Tibial nerve (tissue), 4 donors: ENCODE measurements around the gene GGPS1. TPM values are rescaled to one million over a fixed set of nuclear protein-coding genes. Genes with fewer than 3 reads are reported as not detected.
A peak's percentile ranks its signal among the peaks of the same experiment; 100 is the strongest.

Experiments used
- DNase-seq, 2 donors: peaks; one replicate each; pipeline ENCODE4 v3.0.0-alpha.2; 2019; ENCODE audit warnings: low spot score in 2 of 2
- H3K27ac ChIP-seq, 4 donors: fragments of 200-600 bp; sonication (generic) in 3 of 4; one replicate each; pipeline ENCODE4 v1.5.1; 2017 to 2019; ENCODE audit warnings: mild to moderate bottlenecking in 1 of 4
- H3K27me3 ChIP-seq, 2 donors: fragments of 200-600 bp; sonication (generic) in 1 of 2; one replicate each; pipeline versions ENCODE4 v1.5.1 to v1.6.0; 2017 to 2019
- H3K36me3 ChIP-seq, 3 donors: fragments of 200-600 bp; sonication (generic); one replicate each; pipeline ENCODE4 v1.5.1; 2018 to 2019
- H3K4me1 ChIP-seq, 4 donors: fragments of 200-600 bp; sonication (generic) in 3 of 4; one replicate each; pipeline ENCODE4 v1.5.1; 2017 to 2019
- H3K4me3 ChIP-seq, 4 donors: fragments of 200-600 bp; sonication (generic) in 3 of 4; one replicate each; pipeline ENCODE4 v1.5.1; 2017 to 2019; ENCODE audit warnings: mild to moderate bottlenecking in 1 of 4, moderate library complexity in 1 of 4
- H3K9me3 ChIP-seq, 4 donors: fragments of 200-600 bp; sonication (generic) in 3 of 4; one replicate each; pipeline ENCODE4 v1.5.1; 2017 to 2019
- CTCF ChIP-seq, 5 experiments: fragments of 200-600 bp in 3 of 5; fragments of 450-650 bp in 2 of 5; sonication (generic) in 3 of 5; IDR thresholded peaks; one replicate each; pipeline ENCODE4 v1.5.1; 2016 to 2019; ENCODE audit warnings: antibody characterized with exemption in 5 of 5, mild to moderate bottlenecking in 3 of 5, moderate library complexity in 2 of 5
- EP300 ChIP-seq, 2 donors: sonication (generic); formaldehyde crosslinking; IDR thresholded peaks; one replicate each; pipeline ENCODE4 v1.6.1; 2017; ENCODE audit warnings: antibody characterized with exemption in 2 of 2, mild to moderate bottlenecking in 1 of 2
- POLR2A ChIP-seq, 2 donors: fragments of 450-650 bp; IDR thresholded peaks; one replicate each; pipeline ENCODE4 v1.6.1; 2017; ENCODE audit warnings: antibody characterized with exemption in 2 of 2, mild to moderate bottlenecking in 2 of 2, moderate library complexity in 2 of 2
- WGBS, 2 donors: methylation state at CpG; one replicate each; pipeline ENCODE4 v1.1.5; 2018; 5-methylcytosine and 5-hydroxymethylcytosine counted together
- total RNA-seq, 4 donors: library from RNA; depleted of rRNA; stranded (reverse); fragments of >200 nt; gene quantifications; one replicate each; pipeline ENCODE4 v1.1.0, GENCODE V29; 2016

Gene GGPS1
- total RNA-seq, 4 donors from 2014 or later: 12.9 to 26.2 (median 15.7) TPM

DNA sequence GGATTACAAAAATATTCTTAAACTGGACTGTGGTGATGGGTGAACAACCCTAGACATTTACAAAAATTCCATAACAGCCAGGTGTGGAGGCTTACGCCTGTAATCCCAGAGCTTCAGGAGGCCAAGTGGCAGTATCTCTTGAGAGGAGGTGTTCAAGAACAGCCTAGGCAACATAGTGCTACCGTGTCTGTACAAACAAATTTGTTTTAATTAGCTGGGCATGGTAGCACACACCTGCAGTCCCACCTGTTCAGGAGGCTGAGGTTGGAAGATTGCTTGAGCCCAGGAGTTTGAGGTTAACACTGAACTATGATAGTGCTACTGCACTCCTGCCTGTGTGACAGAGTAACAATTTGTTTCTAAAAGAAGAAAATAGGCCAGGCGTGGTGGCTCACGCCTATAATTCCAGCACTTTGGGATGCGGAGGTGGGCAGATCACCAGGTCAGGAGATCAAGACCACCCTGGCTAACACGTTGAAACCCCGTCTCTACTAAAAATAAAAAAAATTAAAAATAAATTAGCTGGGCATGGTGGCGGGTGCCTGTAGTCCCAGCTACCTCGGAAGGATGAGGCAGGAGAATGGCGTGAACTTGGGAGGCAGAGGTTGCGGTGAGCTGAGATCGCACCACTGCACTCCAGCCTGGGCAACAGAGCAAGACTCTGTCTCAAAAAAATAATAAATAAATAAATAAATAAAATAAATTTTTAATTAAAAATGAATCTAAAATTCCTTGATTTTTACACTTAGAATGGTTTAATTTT lies 37.4 kb upstream of the GGPS1 start:
- WGBS, 2 donors: 89 to 90% methylated on average over 12 of the region's 12 CpGs
- Histone ChIP-seq H3K27ac (no peak overlapping the region), H3K4me1 (peaks cover 0 to 61% (median 6%) of the 10 kb centered on the region in 4 donors)

DNA sequence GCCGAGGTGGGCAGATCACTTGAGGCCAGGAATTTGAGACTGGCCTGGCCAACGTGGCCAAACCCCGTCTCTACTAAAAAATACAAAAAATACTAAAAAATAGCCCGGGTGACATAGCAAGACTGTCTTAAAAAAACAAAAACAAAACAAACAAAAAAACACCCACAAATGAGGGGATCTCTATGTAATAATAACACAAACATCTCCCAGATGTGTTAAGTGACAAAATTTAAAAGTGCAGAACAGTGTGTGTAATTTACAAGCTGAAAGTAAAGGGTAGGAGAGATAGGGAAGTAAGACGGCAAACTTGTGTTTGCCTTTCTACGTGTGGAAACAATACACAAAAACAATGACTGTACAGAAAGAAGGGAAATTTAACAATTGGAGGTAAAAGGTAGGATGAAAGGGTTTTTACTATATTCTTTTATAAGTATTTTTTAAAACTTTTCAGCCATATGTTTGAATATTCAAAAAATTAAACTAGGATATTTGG lies 36.7 kb upstream of the GGPS1 start:
- 53 to 55% methylated on average over 6 of the region's 6 CpGs for WGBS, 2 donors
- no peaks in the 10 kb centered on the region for H3K36me3 ChIP-seq
- no peaks in the 10 kb centered on the region for H3K9me3 ChIP-seq
- no peak overlapping the region for H3K27ac ChIP-seq
- H3K27me3 ChIP-seq: no peaks in the 10 kb centered on the region
- H3K4me3 ChIP-seq: no peak overlapping the region
- peaks cover 0 to 56% (median 8%) of the 10 kb centered on the region in 4 donors for H3K4me1 ChIP-seq
- TF ChIP-seq CTCF (IDR thresholded peaks at IDR 0.05) (no peak), EP300 (IDR thresholded peaks at IDR 0.05) (no peak), POLR2A (IDR thresholded peaks at IDR 0.05) (no peak)
- DNase-seq: no peak

More for the DNA sequence above, 37.4 kb upstream of the GGPS1 start:
- no peak for TF ChIP-seq EP300 (IDR thresholded peaks at IDR 0.05)
- TF ChIP-seq CTCF (IDR thresholded peaks at IDR 0.05): no peak
- TF ChIP-seq POLR2A (IDR thresholded peaks at IDR 0.05): no peak
- no peak overlapping the region for H3K4me3 ChIP-seq
- H3K36me3 ChIP-seq: no peaks in the 10 kb centered on the region
- DNase-seq: no peak
- no peaks in the 10 kb centered on the region for H3K9me3 ChIP-seq
- no peaks in the 10 kb centered on the region for H3K27me3 ChIP-seq

DNA sequence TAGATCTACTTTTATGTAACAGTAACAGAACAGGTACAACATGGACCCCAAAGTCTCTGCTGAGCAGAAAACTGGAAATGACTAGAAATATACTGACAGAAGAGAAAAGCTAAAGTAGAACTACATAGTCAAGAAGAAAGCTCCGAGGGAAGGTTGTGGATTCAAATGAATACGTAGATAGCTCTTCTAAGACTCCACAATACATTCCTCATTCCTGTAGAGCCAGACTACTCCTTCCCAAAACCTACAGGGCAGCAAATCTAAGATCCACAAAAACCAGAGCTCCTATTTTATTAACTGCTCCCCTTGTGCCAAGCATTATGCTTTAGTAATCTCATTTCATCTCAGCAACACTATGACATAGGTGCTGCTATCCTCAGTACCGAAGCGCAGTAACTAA lies 35.6 kb upstream of the GGPS1 start:
- Histone ChIP-seq H3K4me1 (peaks cover 0 to 46% (median 8%) of the 10 kb centered on the region in 4 donors), H3K36me3 (no peaks in the 10 kb centered on the region), H3K27me3 (no peaks in the 10 kb centered on the region), H3K9me3 (no peaks in the 10 kb centered on the region), H3K27ac (no peak overlapping the region), H3K4me3 (no peak overlapping the region)
- TF ChIP-seq CTCF (IDR thresholded peaks at IDR 0.05) (no peak), EP300 (IDR thresholded peaks at IDR 0.05) (no peak), POLR2A (IDR thresholded peaks at IDR 0.05) (no peak)
- DNase-seq: no peak
- 93 to 94% methylated on average over 4 of the region's 4 CpGs for WGBS, 2 donors

DNA sequence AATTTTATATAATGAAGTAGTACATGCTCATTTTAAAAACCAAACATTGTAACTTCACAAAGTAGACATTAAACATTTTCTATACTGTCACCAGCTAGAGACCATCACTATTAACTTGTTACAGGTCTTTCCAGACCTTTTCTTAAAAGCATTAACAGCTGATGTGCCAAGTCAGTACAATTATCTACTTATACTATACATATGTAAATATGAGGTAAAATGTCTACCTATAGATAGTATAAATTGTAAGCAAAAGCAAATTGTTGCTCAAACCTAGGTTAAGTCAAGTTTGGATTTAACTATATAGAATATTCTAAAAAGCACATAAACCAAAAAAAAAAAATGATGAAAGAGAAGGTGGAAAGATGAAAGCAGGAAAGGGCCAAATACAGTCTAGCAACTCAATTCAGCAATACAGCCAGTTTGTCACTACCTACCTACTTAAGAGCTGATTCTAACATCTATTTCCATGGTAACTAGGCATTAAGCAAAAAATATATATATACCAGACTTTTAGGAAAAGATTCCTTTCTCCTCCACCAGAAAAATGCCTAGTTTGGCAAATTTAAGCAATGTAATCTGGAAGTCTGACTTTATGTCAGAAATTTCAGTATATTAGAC lies 34.9 kb upstream of the GGPS1 start:
- Histone ChIP-seq H3K27me3 (no peaks in the 10 kb centered on the region), H3K4me1 (peaks cover 0 to 44% (median 8%) of the 10 kb centered on the region in 4 donors), H3K27ac (no peak overlapping the region), H3K4me3 (no peak overlapping the region), H3K36me3 (no peaks in the 10 kb centered on the region), H3K9me3 (no peaks in the 10 kb centered on the region)
- no peak for DNase-seq
- no peak for TF ChIP-seq CTCF (IDR thresholded peaks at IDR 0.05)
- no peak for TF ChIP-seq EP300 (IDR thresholded peaks at IDR 0.05)
- no peak for TF ChIP-seq POLR2A (IDR thresholded peaks at IDR 0.05)

DNA sequence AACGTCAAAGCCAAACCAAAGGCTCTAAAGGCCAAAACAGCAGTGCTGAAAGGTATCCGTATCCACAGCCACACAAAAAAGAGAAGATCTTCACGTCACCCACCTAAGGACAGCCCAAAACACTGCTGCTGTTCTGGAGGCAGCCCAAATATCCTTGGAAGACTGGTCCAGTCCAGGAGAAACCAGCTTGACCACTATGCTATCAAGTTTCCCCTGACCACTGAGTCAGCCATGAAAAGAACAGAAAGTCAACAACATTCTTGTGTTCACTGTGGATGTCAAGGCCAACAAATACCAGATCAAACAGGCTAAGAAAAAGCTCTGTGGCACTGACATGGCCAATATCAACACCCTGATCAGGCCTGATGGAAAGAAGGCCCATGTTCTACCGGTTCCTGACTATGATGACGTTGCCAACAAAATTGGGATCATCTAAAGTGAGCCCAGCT lies 32.4 kb upstream of the GGPS1 start:
- TF ChIP-seq CTCF (IDR thresholded peaks at IDR 0.05) (no peak), EP300 (IDR thresholded peaks at IDR 0.05) (no peak)
- peaks cover 0 to 47% (median 14%) of the 10 kb centered on the region in 4 donors for H3K4me1 ChIP-seq
- H3K27me3 ChIP-seq: no peaks in the 10 kb centered on the region
- H3K36me3 ChIP-seq: no peaks in the 10 kb centered on the region
- no peak overlapping the region for H3K4me3 ChIP-seq
- 84% methylated on average over 5 of the region's 5 CpGs for WGBS, 2 donors
- DNase-seq: no peak
- H3K27ac ChIP-seq: peak overlapping the region in 1 of 4 donors; percentile 18
- H3K9me3 ChIP-seq: no peaks in the 10 kb centered on the region
